Transverse colon (tissue), 4 donors: ENCODE data around the gene TMEM187. TPM values are rescaled to one million over a fixed set of nuclear protein-coding genes. Genes with fewer than 3 reads are reported as not detected.
A peak's percentile ranks its signal among the peaks of the same experiment; 100 is the strongest.

Source experiments
- DNase-seq: peaks from one replicate; pipeline ENCODE4 v3.0.0-alpha.2; 2019
- H3K27ac ChIP-seq, 4 donors: fragments of 200-600 bp; sonication (generic); 2 replicates each; pipeline ENCODE4 v1.5.1; 2016 to 2018; ENCODE audit warnings: inconsistent platforms in 4 of 4
- H3K27me3 ChIP-seq: fragments of 200-600 bp; sonication (generic); 2 replicates; pipeline ENCODE4 v1.5.1; 2017; ENCODE audit warnings: inconsistent platforms
- H3K36me3 ChIP-seq, 4 donors: fragments of 200-600 bp; sonication (generic); 2 replicates each; pipeline ENCODE4 v1.5.1; 2017 to 2019; ENCODE audit warnings: inconsistent platforms in 4 of 4
- H3K4me1 ChIP-seq, 4 donors: fragments of 200-600 bp; sonication (generic); 2 replicates each; pipeline ENCODE4 v1.5.1; 2017 to 2020; ENCODE audit warnings: inconsistent platforms in 4 of 4
- H3K4me3 ChIP-seq, 4 donors: fragments of 200-600 bp; sonication (generic); 1 replicate in 1 of 4; 2 replicates in 3 of 4; pipeline versions ENCODE4 v1.5.1 to v1.6.1; 2017 to 2019; ENCODE audit warnings: inconsistent platforms in 4 of 4
- H3K9me3 ChIP-seq, 2 donors: fragments of 200-600 bp; sonication (generic); 2 replicates each; pipeline ENCODE4 v1.5.1; 2017 to 2019; ENCODE audit warnings: inconsistent platforms in 2 of 2
- CTCF ChIP-seq, 5 experiments: fragments of 200-600 bp in 3 of 5; fragments of 450-650 bp in 2 of 5; sonication (generic) in 3 of 5; IDR thresholded peaks; 1 replicate in 2 of 5; 2 replicates in 3 of 5; pipeline ENCODE4 v1.5.1; 2016 to 2017; ENCODE audit warnings: antibody characterized with exemption in 5 of 5, inconsistent platforms in 3 of 5, mild to moderate bottlenecking in 2 of 5, moderate library complexity in 1 of 5
- EP300 ChIP-seq: sonication (generic); formaldehyde crosslinking; IDR thresholded peaks from one replicate; pipeline ENCODE4 v1.6.1; 2017; ENCODE audit warnings: antibody characterized with exemption, low read depth
- POLR2A ChIP-seq: fragments of 450-650 bp; IDR thresholded peaks from one replicate; pipeline ENCODE4 v1.6.1; 2016; ENCODE audit warnings: antibody characterized with exemption, mild to moderate bottlenecking, moderate library complexity
- POLR2AphosphoS5 ChIP-seq, 3 donors: sonication (generic); formaldehyde crosslinking; IDR thresholded peaks; one replicate each; pipeline ENCODE4 v1.6.1; 2016; ENCODE audit warnings: antibody characterized with exemption in 3 of 3
- WGBS, 2 donors: methylation state at CpG; one replicate each; pipeline ENCODE4 v1.1.5; 2018; ENCODE audit warnings: low coverage in 1 of 2; 5-methylcytosine and 5-hydroxymethylcytosine counted together
- in situ Hi-C, 4 donors: fragments of 200-750 bp; cut with MboI; loops; one replicate each; pipeline versions ENCODE4 v1.15.0 to v1.15.1; 2017; ENCODE audit warnings: low sequenced_read_pairs in 3 of 4, low pct_ligation_motif_present in 1 of 4, low pct_unique_long_range_greater_than_20kb in 1 of 4
- intact Hi-C: fragments of 100-400 bp; cut with DNase I; formaldehyde crosslinking; loops from one replicate; pipeline ENCODE4 v1.15.1; 2023; ENCODE audit warnings: low total_unique reads
- total RNA-seq, 4 donors: library from RNA; depleted of rRNA; stranded (reverse); fragments of >200 nt; gene quantifications; one replicate each; pipeline ENCODE4 v1.1.0, GENCODE V29; 2016

Gene TMEM187
- total RNA-seq, 4 donors from 2014 or later = 1.6 to 11.2 (median 5.5) TPM

GRCh38 chrX:154013614-154014360 lies 41.2 kb downstream of the TMEM187 start:
- Histone ChIP-seq H3K4me1 (peaks cover 0 to 14% (median 8%) of the 10 kb centered on the region in 4 donors), H3K9me3 (no peaks in the 10 kb centered on the region), H3K36me3 (no peaks in the 10 kb centered on the region), H3K4me3 (no peak overlapping the region), H3K27me3 (no peaks in the 10 kb centered on the region), H3K27ac (peak overlapping the region in 1 of 4 donors; percentile 20)
- DNase-seq = no peak
- in situ Hi-C loops (no loop called here), intact Hi-C loops (loop anchor here (5.0 kb wide), 1 partner anchor 39 kb away; no protein-coding TSS in a partner anchor)
- TF ChIP-seq CTCF (IDR thresholded peaks at IDR 0.05) = peak; percentile 76 to 93 (median 84)
- no peak for TF ChIP-seq POLR2A
- 38% methylated on average over 14 of the region's 20 CpGs; no CpG with 5 or more reads in 1 of the 2 donors for WGBS, 2 donors

- no peaks in the 10 kb centered on the region for H3K9me3 ChIP-seq
- no peak overlapping the region for H3K27ac ChIP-seq
- H3K36me3 ChIP-seq = no peaks in the 10 kb centered on the region
- no peaks in the 10 kb centered on the region for H3K27me3 ChIP-seq
- TF ChIP-seq POLR2A = no peak
- intact Hi-C loops = loop anchor here (5.0 kb wide), 1 partner anchor 38 kb away; no protein-coding TSS in a partner anchor
- 84% methylated on average over 24 of the region's 24 CpGs; no CpG with 5 or more reads in 1 of the 2 donors for WGBS, 2 donors
- peaks cover 0 to 16% (median 9%) of the 10 kb centered on the region in 4 donors for H3K4me1 ChIP-seq
- in situ Hi-C loops = no loop called here
- no peak overlapping the region for H3K4me3 ChIP-seq
- DNase-seq = no peak
Observed at GRCh38 chrX:154014429-154015380, 42.2 kb downstream of the TMEM187 start.

- Histone ChIP-seq H3K27me3 (no peaks in the 10 kb centered on the region), H3K27ac (no peak overlapping the region), H3K36me3 (no peaks in the 10 kb centered on the region), H3K4me1 (peaks cover 0 to 22% (median 9%) of the 10 kb centered on the region in 4 donors), H3K4me3 (no peak overlapping the region), H3K9me3 (no peaks in the 10 kb centered on the region)
- TF ChIP-seq POLR2A = no peak
- TF ChIP-seq CTCF (IDR thresholded peaks at IDR 0.05) = no peak
- no peak for TF ChIP-seq EP300
- TF ChIP-seq POLR2AphosphoS5 (IDR thresholded peaks at IDR 0.05) = no peak
- 80% methylated on average over 16 of the region's 16 CpGs; no CpG with 5 or more reads in 1 of the 2 donors for WGBS, 2 donors
- in situ Hi-C loops (no loop called here), intact Hi-C loops (no loop called here)
- DNase-seq = no peak
Observed at GRCh38 chrX:154015581-154016264, 43.2 kb downstream of the TMEM187 start.

GRCh38 chrX:154016366-154017076 lies 44.0 kb downstream of the TMEM187 start:
- WGBS, 2 donors = 90% methylated on average over 24 of the region's 24 CpGs; no CpG with 5 or more reads in 1 of the 2 donors
- DNase-seq = no peak
- no peak for TF ChIP-seq POLR2AphosphoS5 (IDR thresholded peaks at IDR 0.05)
- TF ChIP-seq POLR2A = no peak
- TF ChIP-seq EP300 = no peak
- no peak for TF ChIP-seq CTCF (IDR thresholded peaks at IDR 0.05)
- no peak overlapping the region for H3K4me3 ChIP-seq
- intact Hi-C loops = no loop called here
- H3K4me1 ChIP-seq = peaks cover 0 to 27% (median 9%) of the 10 kb centered on the region in 4 donors
- no peaks in the 10 kb centered on the region for H3K27me3 ChIP-seq
- H3K36me3 ChIP-seq = no peaks in the 10 kb centered on the region
- in situ Hi-C loops = no loop called here
- no peak overlapping the region for H3K27ac ChIP-seq
- no peaks in the 10 kb centered on the region for H3K9me3 ChIP-seq
